Epidermal melanocyte (primary cell): ENCODE data around the gene TOMM40.

Source experiments
- DNase-seq: peaks from one replicate; pipeline ENCODE4 v3.0.0; 2011; ENCODE audit warnings: low spot score; ENCODE audit not compliant: insufficient read length

Gene TOMM40

DNA sequence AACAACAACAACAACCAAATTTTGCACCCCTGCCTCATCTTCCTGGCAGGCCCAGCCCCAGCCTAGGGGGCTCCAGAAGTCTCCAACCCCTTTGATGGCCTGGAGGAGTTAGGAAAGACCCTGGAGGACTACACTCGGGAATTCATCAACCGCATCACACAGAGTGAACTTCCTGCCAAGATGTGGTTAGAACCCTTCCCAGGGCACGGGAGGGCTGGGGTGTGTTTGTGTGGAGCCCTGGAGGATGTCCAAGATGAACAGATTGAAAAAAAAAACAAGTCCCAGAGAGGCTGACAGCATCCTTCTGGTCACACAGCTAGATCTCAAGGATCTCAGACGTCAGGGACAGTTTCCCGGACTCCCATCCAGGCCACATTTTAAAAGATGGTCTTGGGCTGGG is 36.7 kb downstream of the TOMM40 start:
- DNase-seq, result no peak

- DNase-seq, result no peak
These were observed 39.0 kb downstream of the TOMM40 start for GRCh38 chr19:44930088-44930487.

- no peak for DNase-seq
These were observed 40.5 kb downstream of the TOMM40 start for GRCh38 chr19:44931541-44931940.

DNA sequence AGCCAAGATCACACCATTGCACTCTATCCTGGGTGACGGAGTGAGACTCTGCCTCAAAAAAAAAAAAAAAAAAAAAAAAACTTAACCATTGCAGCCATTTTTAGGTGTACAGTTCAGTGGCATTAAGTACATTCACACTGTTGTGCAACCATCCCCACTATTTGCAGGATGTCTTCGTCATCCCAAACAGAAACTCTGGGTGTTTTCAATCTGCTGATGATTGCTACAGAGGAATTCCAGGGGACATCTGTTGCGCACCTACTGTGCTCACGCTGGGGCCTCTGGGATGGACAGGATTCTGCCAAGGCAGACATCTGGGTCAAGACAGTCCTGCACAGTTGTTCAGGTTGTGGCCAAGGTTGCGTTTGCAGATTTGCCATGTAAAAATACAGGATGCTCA is 48.6 kb downstream of the TOMM40 start:
- no peak for DNase-seq

DNA sequence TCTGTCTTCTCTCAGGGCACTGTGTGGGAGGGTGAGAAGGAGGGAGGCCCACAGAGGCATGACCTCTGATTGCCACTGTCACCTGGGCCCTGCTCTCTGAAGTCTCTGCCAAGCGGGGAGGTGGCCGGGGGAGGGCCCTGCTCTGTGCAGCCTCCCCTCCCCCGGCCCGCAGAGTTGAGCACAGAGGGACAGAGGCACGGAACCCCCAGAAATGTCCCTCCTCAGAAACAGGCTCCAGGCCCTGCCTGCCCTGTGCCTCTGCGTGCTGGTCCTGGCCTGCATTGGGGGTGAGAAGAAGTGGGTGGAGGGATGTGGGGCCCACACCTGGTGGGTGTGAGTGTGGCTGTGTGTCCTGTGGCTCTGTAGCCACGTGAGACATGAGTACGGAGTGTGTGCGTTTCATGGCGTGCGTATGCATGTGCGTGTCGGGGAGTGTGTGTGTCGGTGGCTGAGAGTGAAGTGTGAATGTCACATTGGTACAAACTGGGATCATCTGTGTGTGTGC is 51.1 kb downstream of the TOMM40 start, which contains the start of gene APOC4:
TSS of gene APOC4 (plus strand) at position 171 of the 505 bp plus-strand sequence. CDS start at position 212, 41 bp downstream.
- no peak for DNase-seq

DNA sequence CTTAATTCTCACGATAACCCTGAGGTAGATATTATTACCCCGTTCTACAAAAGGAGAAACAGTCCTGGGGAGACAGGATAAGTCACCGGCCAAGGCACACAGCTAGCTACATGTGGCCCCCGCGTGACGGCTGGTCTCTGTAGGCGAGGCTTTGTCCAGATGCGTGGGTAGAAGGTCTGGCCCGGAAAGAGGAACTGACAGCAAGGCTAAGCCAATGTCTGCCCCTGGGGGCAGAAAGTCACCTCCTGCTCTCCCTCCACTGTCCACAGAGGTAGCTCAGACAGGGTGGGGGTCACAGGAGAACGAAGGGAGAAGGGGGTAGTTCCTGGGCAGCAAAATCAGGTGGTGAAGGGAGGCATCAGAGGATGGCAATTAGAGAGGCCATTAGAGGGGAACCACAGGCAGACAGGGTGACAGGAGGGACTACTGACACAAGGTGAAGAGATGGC is 52.8 kb downstream of the TOMM40 start:
- no peak for DNase-seq

DNA sequence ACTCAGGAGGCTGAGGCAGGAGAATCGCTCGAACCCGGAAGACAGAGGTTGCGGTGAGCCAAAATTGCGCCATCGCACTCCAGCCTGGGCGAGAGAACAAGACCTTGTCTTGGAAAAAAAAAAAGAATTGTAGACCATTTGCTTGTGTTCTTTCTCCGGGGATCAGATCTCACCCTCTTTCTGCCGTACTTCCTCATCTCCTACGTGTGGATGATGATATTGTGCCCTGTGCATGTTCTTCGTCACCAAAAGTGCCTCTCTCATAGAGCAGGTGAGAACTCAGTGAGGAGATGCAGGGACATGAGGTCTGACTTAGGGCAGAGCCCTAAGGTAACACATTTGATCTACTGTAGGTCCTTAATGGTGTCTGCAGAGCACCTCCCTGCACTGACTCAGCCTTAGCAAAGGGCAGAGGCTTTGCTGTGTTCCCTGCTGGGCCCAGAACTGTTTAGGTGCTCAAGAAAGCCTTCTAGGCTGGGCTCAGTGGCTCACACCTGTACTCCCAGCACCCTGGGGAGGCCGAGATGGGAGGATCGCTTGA is 56.1 kb downstream of the TOMM40 start:
- DNase-seq, result no peak

- no peak for DNase-seq
These were observed 57.2 kb downstream of the TOMM40 start for GRCh38 chr19:44948237-44948636.

- DNase-seq, result no peak
These were observed 57.8 kb downstream of the TOMM40 start for GRCh38 chr19:44948763-44949374.

GRCh38 chr19:44949550-44949949 is 58.5 kb downstream of the TOMM40 start:
- DNase-seq, result no peak

DNA sequence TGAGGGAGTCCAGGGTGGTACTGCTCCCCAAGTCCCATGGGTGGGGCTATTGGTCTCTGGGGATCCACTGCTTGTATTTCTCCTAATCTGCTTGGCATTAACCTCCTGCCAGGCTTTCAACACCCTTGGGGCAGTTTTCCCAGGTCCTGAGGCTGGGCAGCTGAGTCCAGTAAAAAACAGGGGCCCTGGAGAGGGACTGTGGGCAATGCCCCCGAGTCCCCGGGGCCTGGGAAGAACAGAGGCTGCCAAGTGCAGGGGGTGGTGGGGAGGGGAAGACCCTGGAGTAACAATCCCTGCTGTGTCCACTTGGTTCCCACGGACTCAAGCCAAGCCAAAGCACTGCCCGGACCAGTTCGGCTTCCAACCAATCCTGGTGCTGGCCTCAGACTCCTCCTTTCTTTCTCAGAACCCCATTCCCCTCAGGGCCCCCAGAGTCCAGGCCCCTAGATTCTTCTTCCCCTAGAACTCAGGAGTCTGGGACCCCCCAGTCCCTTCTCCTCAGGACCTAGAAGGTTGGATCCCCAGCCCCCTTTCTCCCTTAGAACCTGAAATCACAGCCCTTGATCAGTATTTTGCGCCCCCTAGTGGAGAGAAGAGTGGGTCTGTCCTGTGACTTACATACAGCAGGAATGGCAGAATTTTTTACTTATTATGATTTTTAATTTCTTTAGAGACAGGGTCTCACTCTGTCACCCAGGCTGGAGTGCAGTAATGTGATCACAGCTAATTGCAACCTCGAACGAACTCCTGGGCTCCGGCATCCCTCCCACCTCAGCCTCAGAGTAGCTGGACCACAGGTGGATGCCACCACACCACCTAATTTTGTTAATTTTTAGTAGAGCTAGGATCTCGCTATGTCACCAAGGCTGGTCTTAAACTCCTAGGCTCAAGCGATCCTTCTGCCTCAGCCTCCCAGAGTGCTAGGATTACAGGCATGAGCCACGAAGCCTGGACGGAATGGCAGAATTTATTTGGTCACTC is 60.4 kb downstream of the TOMM40 start:
- DNase-seq, result peak; percentile 82
